ENCODE measurements around the gene ZBTB40. TPM values are rescaled to one million over a fixed set of nuclear protein-coding genes. Genes with fewer than 3 reads are reported as not detected.

Gene ZBTB40
- total RNA-seq, 4 donors from 2014 or later, result 12.0 to 17.3 (median 12.5) TPM

DNA sequence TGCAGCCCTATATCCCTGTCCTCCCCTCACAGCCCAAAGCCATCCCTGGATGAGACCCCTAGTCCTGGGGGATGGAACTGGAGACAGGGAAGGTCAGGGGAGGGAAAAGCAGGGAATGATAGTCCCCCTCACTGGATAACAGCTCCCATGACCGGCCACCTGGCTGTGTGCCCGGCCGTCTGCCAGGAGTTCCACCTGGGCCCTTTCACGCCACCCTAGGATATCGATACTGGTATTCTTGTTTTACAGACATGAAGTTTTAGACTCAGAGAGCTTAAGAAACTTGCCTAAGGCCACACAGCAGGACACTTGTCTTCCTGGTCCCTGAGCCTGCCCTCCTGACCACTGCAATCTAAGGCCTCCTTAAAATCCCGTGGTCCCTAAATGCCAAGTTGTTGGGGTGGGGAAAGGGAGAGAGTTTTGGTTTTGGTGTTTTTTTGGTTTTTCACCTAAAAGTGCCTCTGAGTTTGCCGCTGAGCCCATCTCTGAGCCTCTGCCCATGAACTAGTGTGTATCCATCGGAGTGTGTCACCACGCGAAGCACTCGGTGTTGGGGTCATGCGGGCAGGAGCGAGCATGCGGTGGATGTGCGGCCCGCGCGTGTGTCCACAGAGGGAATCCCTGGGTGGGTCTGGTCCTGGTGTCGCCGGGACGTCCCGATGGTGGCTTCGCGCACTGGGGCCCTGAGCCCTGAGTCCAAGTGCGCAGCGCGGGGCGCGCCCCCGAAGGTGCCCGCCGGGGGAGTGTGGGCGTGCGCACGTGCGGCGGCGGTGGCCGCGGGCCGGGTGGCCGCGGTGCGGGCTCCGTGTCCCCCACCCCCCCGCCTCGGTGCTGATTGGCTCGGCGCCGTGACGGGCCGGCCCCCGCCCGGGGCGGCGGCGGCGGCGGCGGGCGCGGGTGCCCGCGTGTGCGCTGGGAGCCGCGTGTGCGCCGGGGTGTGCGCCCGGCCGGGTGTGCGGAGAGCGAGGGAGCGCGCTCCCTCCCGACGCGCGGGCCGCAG is 111.2 kb downstream of the ZBTB40 start, which contains the start of gene EPHA8:
Gene EPHA8 (plus strand): TSS at position 906 of the 1,000 bp plus-strand sequence. CDS start 147 bp downstream, outside the sequence.
- intact Hi-C loops (cut with DNase I; ENCODE audit: low total_unique reads), result loop anchor here (10.0 kb wide), 1 partner anchor 318 kb away; no protein-coding TSS in a partner anchor
- in situ Hi-C loops (cut with MboI; ENCODE audit: low sequenced_read_pairs in 4 of 4), result no loop called here
- no peak within 1 kb of the TSS for H3K4me3 ChIP-seq

DNA sequence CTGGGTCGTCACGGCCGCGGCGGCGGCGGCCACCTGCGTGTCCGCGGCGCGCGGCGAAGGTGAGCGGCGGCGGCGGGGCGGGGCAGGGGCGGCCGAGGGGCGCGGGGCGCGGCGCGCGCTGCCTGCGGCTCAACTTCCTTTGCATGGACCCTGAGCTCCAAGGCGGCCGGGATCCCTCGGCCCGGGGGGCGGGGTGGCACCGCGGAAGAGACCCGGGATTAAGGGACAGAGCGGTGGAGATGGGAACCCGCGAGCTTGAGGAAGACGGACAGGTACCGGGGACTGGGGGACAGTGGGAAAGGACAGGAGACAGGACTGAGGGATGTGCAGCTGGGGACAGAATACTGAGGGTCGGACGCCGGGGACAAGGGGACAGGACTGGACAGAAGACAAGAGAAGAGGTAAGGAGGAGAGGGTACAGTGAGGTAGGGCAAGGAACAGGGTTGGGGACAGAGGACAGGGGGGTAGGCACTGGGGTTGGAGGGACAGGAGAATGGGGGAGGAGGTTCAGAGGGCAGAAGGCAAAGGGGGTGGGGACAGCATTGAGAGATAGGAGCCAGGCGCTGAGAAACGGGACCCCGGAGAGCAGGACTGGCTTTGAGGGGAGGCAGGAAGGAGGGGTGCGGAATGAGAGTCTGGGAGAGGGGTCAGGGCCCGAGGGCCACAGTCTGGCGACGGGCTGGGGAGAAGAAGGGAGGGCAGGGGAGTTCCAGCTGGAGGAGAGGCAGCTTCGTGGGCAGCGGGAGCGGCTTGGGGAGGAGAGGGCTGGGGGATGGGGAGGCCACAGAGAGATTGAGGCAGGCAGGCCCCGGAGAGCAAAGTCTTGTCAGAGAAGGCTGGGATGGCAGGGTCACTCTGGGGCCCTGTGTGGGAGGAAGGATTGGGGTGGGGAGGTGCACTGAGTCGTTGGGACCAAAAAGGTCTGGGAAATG is 112.3 kb downstream of the ZBTB40 start:
- no peak overlapping the region for H3K27ac ChIP-seq
- no peaks in the 10 kb centered on the region for H3K36me3 ChIP-seq
- DNase-seq (no peak), ATAC-seq (no peak)
- TF ChIP-seq, protein P1, sequence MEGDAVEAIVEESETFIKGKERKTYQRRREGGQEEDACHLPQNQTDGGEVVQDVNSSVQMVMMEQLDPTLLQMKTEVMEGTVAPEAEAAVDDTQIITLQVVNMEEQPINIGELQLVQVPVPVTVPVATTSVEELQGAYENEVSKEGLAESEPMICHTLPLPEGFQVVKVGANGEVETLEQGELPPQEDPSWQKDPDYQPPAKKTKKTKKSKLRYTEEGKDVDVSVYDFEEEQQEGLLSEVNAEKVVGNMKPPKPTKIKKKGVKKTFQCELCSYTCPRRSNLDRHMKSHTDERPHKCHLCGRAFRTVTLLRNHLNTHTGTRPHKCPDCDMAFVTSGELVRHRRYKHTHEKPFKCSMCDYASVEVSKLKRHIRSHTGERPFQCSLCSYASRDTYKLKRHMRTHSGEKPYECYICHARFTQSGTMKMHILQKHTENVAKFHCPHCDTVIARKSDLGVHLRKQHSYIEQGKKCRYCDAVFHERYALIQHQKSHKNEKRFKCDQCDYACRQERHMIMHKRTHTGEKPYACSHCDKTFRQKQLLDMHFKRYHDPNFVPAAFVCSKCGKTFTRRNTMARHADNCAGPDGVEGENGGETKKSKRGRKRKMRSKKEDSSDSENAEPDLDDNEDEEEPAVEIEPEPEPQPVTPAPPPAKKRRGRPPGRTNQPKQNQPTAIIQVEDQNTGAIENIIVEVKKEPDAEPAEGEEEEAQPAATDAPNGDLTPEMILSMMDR (IDR thresholded peaks at IDR 0.05 in 4 of 5, conservative IDR thresholded peaks at IDR 0.05 in 1 of 5), result no peak
- no peak for TF ChIP-seq POLR2A (IDR thresholded peaks at IDR 0.05)
- no peaks in the 10 kb centered on the region for H3K9me3 ChIP-seq
- H3K27me3 ChIP-seq, result peaks cover 24 to 41% (median 31%) of the 10 kb centered on the region in 3 donors
- H3K4me3 ChIP-seq, result no peak overlapping the region
- intact Hi-C loops (cut with DNase I; ENCODE audit: low total_unique reads), result loop anchor here (10.0 kb wide), 1 partner anchor 319 kb away; no protein-coding TSS in a partner anchor
- H3K4me1 ChIP-seq, result no peaks in the 10 kb centered on the region
- in situ Hi-C loops (cut with MboI; ENCODE audit: low sequenced_read_pairs in 4 of 4), result no loop called here

More for the DNA sequence above, 111.2 kb downstream of the ZBTB40 start, which contains the start of gene EPHA8:
- Histone ChIP-seq H3K36me3 (no peaks in the 10 kb centered on the region), H3K4me1 (no peaks in the 10 kb centered on the region), H3K27me3 (peaks cover 24 to 41% (median 31%) of the 10 kb centered on the region in 3 donors), H3K27ac (no peak within 1 kb of the TSS), H3K9me3 (no peaks in the 10 kb centered on the region)
- TF ChIP-seq, protein P1 (IDR thresholded peaks at IDR 0.05 in 4 of 5, conservative IDR thresholded peaks at IDR 0.05 in 1 of 5), result no peak
- no peak for TF ChIP-seq POLR2A (IDR thresholded peaks at IDR 0.05)
- no peak for ATAC-seq
- no peak for DNase-seq

DNA sequence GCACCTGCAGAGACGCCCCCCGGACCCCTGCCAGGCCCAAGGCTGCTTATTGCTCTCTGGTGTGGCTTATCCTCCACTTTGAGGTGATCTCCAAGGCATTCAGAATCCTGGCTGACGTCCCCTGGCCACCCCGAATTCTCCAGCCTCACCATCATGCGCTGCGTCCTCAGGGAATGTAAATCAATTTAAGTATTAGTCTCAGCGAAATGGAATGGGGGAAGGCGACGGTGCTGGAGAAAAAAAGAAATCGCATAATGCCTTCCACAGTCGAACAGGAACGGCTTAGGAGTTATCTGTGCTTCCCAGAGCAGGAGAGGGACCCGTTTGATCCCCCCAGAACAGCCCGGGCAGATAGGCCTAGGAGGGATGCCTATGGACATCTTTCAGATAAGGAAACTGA is 114.5 kb downstream of the ZBTB40 start:
- intact Hi-C loops (cut with DNase I; ENCODE audit: low total_unique reads), result loop anchor here (10.0 kb wide), 1 partner anchor 321 kb away; no protein-coding TSS in a partner anchor
- H3K27me3 ChIP-seq, result peaks cover 25 to 34% (median 28%) of the 10 kb centered on the region in 3 donors

DNA sequence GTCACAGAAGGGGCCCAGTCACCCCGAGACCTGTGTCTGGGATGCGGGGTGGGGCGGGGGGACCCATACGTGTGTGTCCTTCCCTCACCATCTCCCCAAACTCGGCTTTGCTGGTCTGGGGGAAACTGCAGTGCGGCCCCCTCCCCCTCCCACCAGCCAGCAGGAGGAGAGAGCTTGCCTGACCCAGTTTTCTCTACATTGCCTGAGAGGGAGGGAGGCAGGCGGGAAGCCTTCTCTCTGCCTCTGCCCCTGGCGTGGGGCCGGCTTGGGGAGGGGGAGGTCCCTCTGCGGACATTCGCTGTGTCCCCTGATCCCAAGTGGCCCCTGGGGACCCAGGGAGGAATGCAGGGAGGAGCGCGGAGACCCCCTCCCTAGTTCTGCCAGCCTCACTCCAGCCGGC is 115.5 kb downstream of the ZBTB40 start:
- ATAC-seq (no peak), DNase-seq (no peak)
- in situ Hi-C loops (cut with MboI; ENCODE audit: low sequenced_read_pairs in 4 of 4), result no loop called here
- H3K4me1 ChIP-seq, result no peaks in the 10 kb centered on the region
- TF ChIP-seq, protein P1 (IDR thresholded peaks at IDR 0.05 in 4 of 5, conservative IDR thresholded peaks at IDR 0.05 in 1 of 5), result no peak
- TF ChIP-seq POLR2A (IDR thresholded peaks at IDR 0.05), result no peak
- no peaks in the 10 kb centered on the region for H3K9me3 ChIP-seq
- intact Hi-C loops (cut with DNase I; ENCODE audit: low total_unique reads), result loop anchor here (10.0 kb wide), 1 partner anchor 322 kb away; no protein-coding TSS in a partner anchor
- H3K36me3 ChIP-seq, result no peaks in the 10 kb centered on the region
- H3K27ac ChIP-seq, result no peak overlapping the region
- H3K27me3 ChIP-seq, result peaks cover 31 to 35% (median 34%) of the 10 kb centered on the region in 3 donors
- H3K4me3 ChIP-seq, result no peak overlapping the region

More for the DNA sequence above, 114.5 kb downstream of the ZBTB40 start:
- in situ Hi-C loops (cut with MboI; ENCODE audit: low sequenced_read_pairs in 4 of 4), result no loop called here
- TF ChIP-seq, protein P1 (IDR thresholded peaks at IDR 0.05 in 4 of 5, conservative IDR thresholded peaks at IDR 0.05 in 1 of 5), result no peak
- no peak for TF ChIP-seq POLR2A (IDR thresholded peaks at IDR 0.05)
- ATAC-seq (no peak), DNase-seq (no peak)
- H3K4me1 ChIP-seq, result no peaks in the 10 kb centered on the region
- no peaks in the 10 kb centered on the region for H3K36me3 ChIP-seq
- H3K9me3 ChIP-seq, result no peaks in the 10 kb centered on the region
- no peak overlapping the region for H3K27ac ChIP-seq
- no peak overlapping the region for H3K4me3 ChIP-seq

Data from gastrocnemius medialis (tissue), 4 donors.